HuH-7.5 (cell line): ENCODE results near the gene SMYD4.
A peak's percentile ranks its signal among the peaks of the same experiment; 100 is the strongest.
"Not testable (repeated sequence)": the region's sequence is repeated elsewhere in the genome, so short reads cannot be mapped to it uniquely, and the experiment has no call there.

Source experiments
- DNase-seq: peaks from one replicate; pipeline ENCODE4 v3.0.0; 2011; ENCODE audit warnings: low spot score

Gene SMYD4

GRCh38 chr17:1830288-1830687 is 586 bp upstream of the SMYD4 start:
- peak; percentile 24 for DNase-seq

- peak; percentile 20 for DNase-seq
Measured at GRCh38 chr17:1829216-1829591, 498 bp downstream of the SMYD4 start.

GRCh38 chr17:1820528-1821252 is 9.0 kb downstream of the SMYD4 start:
- DNase-seq, result no peak

- DNase-seq, result no peak
Measured at GRCh38 chr17:1813088-1813487, 16.6 kb downstream of the SMYD4 start.

- peak; percentile 64 for DNase-seq
Measured at GRCh38 chr17:1810450-1811103, 19.1 kb downstream of the SMYD4 start.

- not testable (repeated sequence) for DNase-seq
Measured at GRCh38 chr17:1809815-1810214, 19.9 kb downstream of the SMYD4 start.

GRCh38 chr17:1808644-1809043 is 21.1 kb downstream of the SMYD4 start:
- DNase-seq, result no peak

- DNase-seq, result no peak
Measured at GRCh38 chr17:1807890-1808289, 21.8 kb downstream of the SMYD4 start.

- no peak for DNase-seq
Measured at GRCh38 chr17:1803280-1803679, 26.4 kb downstream of the SMYD4 start.

GRCh38 chr17:1802429-1802828 is 27.3 kb downstream of the SMYD4 start:
- DNase-seq, result no peak

- no peak for DNase-seq
Measured at GRCh38 chr17:1800712-1801111, 29.0 kb downstream of the SMYD4 start.

GRCh38 chr17:1800240-1800639 is 29.5 kb downstream of the SMYD4 start:
- no peak for DNase-seq

- not testable (repeated sequence) for DNase-seq
Measured at GRCh38 chr17:1797846-1798245, 31.9 kb downstream of the SMYD4 start.

GRCh38 chr17:1797323-1797722 is 32.4 kb downstream of the SMYD4 start:
- no peak for DNase-seq

- no peak for DNase-seq
Measured at GRCh38 chr17:1796800-1797199, 32.9 kb downstream of the SMYD4 start.

- DNase-seq, result no peak
Measured at GRCh38 chr17:1793447-1793806, 36.3 kb downstream of the SMYD4 start.

- DNase-seq, result no peak
Measured at GRCh38 chr17:1792495-1793446, 36.9 kb downstream of the SMYD4 start.

GRCh38 chr17:1789936-1790335 is 39.8 kb downstream of the SMYD4 start:
- DNase-seq, result no peak

GRCh38 chr17:1787301-1787902 is 42.3 kb downstream of the SMYD4 start:
- DNase-seq, result no peak

GRCh38 chr17:1786708-1787107 is 43.0 kb downstream of the SMYD4 start:
- no peak for DNase-seq

GRCh38 chr17:1785930-1786329 is 43.8 kb downstream of the SMYD4 start:
- no peak for DNase-seq
